PFSK-1 (cell line): ENCODE data around the gene ZNF428.

ENCODE experiments used
- POLR2AphosphoS5 ChIP-seq: IDR thresholded peaks from 2 replicates; pipeline ENCODE4 v1.6.1; 2012; ENCODE audit warnings: low read depth, mild to moderate bottlenecking, control low read depth, low read length, moderate library complexity
- TAF1 ChIP-seq: IDR thresholded peaks from 2 replicates; pipeline ENCODE4 v1.6.1; 2012; ENCODE audit warnings: low read length, control low read depth, borderline replicate concordance; ENCODE audit not compliant: insufficient read depth
- TF ChIP-seq, protein P1 (sequence below), 2 experiments: IDR thresholded peaks; 2 replicates each; pipeline versions ENCODE4 v1.6.1 to v1.8.0; 2011 to 2012; ENCODE audit warnings: low read depth in 2 of 2, low read length in 2 of 2, control low read depth in 1 of 2, inconsistent platforms in 1 of 2, mild to moderate bottlenecking in 1 of 2, moderate library complexity in 1 of 2; ENCODE audit not compliant: insufficient read depth in 1 of 2

DNA sequence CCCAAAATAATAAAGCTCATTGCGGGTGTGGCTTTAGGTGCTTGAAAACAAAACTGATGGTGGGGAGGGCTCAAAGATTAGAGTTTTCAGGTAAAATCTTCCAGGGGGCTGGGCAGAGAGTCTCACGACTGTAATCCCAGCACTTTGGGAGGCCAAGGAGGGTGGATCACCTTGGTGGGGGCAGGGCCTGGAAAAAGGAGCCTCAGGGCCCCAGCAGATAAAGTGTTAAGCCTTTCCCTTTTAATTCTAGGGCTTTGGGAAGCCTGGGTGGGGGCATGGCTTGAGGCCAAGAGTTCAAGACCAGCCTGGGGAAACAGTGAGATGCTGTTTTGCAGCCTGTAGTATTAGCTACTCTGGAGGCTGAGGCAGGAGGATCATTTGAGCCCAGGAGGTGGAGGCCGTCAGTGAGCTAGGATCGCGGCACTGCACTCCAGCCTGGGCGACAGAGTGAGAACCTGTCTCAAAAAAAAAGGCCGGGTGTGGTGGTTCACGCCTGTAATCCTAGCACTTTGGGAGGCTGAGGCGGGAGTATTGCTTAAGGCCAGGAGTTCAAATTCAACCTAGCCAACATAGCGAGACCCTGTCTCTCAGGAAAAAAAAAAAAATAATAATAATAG, 25.2 kb downstream of the ZNF428 start:
- TF ChIP-seq POLR2AphosphoS5 (no peak), TAF1 (no peak)
- TF ChIP-seq, protein P1, sequence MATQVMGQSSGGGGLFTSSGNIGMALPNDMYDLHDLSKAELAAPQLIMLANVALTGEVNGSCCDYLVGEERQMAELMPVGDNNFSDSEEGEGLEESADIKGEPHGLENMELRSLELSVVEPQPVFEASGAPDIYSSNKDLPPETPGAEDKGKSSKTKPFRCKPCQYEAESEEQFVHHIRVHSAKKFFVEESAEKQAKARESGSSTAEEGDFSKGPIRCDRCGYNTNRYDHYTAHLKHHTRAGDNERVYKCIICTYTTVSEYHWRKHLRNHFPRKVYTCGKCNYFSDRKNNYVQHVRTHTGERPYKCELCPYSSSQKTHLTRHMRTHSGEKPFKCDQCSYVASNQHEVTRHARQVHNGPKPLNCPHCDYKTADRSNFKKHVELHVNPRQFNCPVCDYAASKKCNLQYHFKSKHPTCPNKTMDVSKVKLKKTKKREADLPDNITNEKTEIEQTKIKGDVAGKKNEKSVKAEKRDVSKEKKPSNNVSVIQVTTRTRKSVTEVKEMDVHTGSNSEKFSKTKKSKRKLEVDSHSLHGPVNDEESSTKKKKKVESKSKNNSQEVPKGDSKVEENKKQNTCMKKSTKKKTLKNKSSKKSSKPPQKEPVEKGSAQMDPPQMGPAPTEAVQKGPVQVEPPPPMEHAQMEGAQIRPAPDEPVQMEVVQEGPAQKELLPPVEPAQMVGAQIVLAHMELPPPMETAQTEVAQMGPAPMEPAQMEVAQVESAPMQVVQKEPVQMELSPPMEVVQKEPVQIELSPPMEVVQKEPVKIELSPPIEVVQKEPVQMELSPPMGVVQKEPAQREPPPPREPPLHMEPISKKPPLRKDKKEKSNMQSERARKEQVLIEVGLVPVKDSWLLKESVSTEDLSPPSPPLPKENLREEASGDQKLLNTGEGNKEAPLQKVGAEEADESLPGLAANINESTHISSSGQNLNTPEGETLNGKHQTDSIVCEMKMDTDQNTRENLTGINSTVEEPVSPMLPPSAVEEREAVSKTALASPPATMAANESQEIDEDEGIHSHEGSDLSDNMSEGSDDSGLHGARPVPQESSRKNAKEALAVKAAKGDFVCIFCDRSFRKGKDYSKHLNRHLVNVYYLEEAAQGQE (IDR thresholded peaks at IDR 0.05; ENCODE audit: insufficient read depth in 1 of 2, low read depth in 2 of 2, low read length in 2 of 2), result no peak
